GM19438 (cell line): Measurements from ENCODE around the gene ATOH1.

Experiments used
- ATAC-seq: cut with Tn5 transposase; IDR thresholded peaks from one replicate; pipeline ENCODE4 v1.9.1; 2021; ENCODE audit warnings: low read depth; ENCODE audit not compliant: unreplicated experiment

The ATOH1 gene

DNA sequence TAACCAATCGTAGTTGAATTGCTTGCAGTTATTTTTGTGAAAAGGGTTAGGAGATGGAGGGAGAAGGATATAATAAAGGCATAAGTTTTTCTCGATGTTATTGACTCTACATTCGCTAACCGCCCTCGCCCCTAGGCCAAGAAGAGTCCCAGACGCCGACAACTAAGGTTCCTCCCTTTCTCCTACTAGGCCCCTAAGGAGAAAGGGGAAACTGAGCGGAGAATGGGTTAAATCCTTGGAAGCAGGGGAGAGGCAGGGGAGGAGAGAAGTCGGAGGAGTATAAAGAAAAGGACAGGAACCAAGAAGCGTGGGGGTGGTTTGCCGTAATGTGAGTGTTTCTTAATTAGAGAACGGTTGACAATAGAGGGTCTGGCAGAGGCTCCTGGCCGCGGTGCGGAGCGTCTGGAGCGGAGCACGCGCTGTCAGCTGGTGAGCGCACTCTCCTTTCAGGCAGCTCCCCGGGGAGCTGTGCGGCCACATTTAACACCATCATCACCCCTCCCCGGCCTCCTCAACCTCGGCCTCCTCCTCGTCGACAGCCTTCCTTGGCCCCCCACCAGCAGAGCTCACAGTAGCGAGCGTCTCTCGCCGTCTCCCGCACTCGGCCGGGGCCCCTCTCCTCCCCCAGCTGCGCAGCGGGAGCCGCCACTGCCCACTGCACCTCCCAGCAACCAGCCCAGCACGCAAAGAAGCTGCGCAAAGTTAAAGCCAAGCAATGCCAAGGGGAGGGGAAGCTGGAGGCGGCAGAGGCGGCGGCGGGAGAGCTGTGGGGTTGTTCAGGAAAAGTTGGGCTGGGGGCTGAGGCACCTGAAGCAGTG, 5.9 kb downstream of the ATOH1 start:
- ATAC-seq: no peak

DNA sequence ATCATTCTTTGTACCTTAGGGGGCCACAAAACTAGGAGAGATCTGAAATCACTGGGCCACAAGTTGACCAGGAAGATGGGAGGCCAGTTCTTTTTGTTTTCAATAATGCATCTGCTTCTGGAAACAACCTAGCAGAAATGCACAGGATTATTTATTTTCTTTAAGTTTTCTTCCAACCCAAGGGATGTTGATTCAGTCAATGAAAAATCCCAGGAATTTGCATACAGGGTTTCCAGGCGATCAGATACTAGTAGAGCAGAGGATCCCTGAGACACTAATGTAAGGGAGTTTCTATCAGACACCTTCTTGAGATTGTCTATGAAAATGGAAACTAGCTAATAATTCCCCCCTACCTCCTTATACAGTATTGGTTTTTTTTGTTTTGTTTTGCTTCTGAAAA, 7.4 kb downstream of the ATOH1 start:
- ATAC-seq: no peak

DNA sequence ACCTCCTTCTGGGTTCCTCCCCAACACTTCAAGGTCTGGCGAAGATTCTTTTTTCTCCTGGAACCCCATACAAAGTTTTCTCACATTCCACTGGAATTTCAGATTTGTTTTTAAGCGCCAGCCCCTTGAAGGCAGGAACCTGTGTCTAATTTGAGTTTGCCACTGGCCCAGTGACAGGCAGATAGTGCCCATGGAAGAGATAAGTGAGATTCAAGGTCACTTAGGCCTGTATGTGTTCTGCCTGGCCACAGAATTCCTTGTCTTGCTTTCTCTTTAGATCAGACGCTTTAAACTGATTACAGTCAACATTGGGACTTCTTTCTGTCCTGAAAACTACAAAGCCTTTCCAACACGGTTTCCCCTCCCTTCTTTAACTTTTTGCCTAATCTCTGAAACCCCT, 11.2 kb downstream of the ATOH1 start:
- no peak for ATAC-seq

DNA sequence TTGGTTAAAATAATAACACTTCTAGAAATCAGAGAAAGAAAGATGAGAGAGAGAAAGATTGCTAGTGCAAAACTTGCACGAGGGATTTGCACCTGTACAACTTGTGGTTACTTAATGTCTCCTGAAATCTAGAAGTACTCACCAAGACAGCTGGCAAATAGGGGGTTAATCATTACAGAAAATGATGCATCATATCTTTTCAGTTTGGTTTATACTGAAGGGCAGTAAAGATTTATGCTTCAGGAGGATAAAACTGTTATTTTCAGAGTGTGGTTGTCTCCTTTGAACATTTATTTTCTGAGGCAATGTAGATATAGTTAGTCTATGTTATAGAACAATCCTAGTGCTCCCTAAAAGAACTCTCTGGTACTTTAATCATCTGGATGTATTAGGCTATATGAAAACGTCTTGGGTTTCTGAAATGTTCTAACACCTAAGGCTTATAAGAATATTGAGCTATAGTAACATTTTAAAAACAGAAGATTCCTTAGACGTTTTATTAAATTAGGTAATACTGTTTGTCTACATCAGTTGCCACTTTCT, 13.3 kb downstream of the ATOH1 start:
- peak; percentile 54 for ATAC-seq

DNA sequence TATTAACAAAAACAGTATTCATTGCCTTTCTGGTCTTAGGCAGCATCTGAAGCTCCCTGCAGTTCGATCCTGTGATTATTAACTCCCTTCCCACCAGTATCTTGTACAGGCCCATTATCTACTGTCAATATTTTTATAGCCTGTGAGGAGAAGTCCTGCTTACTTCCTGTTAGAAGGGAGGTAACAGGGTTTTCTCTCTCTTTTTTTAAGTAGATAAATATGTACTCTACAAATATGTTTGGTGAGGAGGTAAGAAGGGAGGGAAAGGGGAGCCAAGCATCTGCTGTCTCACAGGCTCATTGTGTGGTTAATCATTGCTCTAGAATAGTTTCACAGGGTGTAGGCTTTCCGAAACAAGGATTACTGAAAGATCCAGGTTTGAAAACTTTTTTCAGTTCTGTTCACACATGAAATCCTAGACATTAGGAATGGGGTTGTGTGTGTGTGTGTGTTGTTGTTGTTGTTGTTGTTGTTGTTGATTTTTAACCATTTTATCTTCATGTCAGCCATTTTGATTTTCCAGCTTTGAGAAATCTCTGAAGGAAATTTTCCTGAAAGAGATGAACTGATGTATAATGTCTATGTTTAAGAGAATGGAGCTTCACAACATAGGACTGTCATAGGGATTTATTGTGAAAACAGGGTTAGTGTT, 14.2 kb downstream of the ATOH1 start:
- peak; percentile 72 for ATAC-seq

DNA sequence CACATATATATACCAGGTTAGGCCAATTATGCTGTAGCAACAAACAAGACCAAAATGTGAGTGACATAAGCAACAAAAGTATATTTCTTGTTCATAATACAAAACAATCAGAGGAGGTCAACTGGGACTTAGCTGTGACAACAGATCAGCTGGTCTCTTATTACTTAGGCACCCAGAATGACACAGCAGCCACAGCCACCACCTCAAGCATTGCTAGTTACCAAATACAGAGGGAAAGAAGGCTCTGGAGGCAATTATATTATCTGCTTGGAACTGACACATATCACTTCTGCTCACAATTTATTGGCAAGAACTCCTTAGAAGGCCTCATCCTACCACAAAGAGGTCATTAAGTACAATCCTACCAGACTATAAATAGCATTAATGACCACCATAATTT, 15.2 kb downstream of the ATOH1 start:
- no peak for ATAC-seq

DNA sequence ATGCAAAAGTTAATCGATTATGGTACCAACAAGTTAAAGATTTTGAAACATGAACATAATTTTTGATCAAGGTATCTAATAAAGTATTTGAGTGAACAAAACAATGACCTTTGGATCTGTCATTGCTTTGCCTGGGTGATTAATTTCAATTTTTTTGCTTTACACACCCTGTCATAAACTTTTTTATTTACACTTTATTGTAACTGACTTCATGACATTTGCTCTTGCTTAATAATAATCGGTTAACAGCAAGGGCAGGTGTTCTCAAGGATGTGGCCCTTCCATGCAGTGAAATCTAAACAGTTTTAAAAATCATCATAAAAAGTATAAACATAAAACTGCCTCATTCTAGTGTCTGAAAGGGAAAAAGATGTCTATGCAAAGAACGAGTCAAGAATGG, 24.1 kb downstream of the ATOH1 start:
- ATAC-seq: no peak

DNA sequence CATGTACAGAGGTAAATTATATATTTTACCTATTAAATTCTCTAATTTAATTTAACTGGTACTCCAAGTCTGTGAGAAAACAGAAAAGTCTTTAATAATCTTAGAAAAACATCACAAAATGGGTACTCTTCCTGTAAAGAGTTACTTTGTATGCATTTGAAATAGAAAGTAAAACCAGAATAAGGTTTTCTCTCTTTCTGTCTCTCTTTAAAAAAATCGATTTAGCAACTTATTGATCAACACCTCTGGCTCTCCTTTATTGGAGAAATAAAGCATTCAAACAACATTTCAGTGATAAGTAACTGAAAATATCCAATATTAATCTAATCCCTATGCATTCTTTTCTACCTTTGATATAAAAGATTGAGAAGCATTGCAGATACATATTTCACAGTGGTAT, 27.4 kb downstream of the ATOH1 start:
- ATAC-seq: no peak

DNA sequence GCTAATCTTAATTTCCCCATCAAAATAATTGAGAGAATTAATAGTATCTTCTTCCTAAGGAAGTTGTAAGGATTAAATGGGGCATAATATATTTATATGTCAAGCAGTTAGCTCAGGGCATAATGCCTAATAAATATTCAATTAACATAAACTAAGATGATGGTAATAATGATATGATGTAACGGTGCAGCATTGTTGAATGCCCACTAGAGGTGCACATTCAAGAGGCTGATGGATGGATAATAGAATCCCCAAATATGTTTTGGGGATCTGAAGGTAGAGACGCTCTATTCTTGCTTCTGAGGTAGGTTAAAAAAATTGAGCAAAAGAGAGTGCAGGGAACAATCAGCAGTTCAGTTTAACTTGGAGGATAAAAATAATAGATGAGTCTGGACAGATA, 37.1 kb downstream of the ATOH1 start:
- no peak for ATAC-seq

DNA sequence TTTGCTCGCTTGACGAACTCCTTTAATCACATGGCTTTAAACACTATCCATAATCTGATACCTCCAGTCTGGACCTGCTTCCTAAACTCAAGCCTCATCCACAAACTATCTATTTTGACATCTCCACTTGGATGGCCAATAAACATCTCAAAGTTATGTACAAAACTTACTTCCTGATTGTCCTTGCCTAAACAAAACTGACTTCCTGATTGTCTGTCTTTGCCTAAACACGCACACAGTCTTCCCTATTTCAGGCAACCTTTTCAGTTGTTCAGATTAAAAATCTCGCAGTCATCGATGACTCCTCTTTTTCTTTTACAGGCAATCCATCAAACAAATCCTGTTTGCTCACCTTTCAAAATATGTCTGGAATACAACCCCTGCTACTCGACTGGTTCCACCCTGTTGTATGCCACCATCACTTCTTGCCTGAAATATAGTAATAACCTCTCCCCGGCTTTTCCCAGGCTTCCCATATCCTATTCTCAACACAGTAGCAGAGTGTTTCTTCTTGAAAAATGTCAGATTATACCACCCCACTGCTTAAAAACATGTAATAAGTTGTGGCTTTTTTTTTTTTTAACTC, 39.0 kb downstream of the ATOH1 start:
- no peak for ATAC-seq

DNA sequence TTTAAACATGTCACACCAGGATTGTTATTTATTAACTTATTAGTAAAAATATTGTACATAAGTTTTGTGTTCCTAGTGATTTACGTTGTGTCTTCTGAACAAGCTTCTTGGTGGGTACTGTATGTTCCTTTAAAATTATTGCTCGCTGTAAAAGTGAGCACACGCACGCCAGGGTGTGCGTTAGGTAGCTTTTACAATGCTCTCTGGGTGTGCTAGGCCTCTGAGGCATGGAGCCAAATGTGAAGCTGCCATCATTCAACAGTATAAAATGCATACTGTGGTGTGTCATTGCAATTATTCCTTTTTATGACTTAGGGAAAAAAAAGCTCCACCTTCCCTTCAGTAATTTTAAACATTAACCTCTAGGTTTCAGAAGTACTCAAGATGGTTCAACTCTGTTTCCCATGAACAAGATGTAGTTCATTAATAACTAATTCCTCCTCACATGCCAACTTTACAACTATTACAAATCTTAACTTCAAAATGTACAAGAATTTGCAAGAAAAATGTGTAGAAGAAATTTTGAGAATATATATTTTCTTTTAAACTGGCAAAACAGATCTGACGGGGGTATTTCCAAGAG, 42.4 kb downstream of the ATOH1 start:
- peak; percentile 58 for ATAC-seq

DNA sequence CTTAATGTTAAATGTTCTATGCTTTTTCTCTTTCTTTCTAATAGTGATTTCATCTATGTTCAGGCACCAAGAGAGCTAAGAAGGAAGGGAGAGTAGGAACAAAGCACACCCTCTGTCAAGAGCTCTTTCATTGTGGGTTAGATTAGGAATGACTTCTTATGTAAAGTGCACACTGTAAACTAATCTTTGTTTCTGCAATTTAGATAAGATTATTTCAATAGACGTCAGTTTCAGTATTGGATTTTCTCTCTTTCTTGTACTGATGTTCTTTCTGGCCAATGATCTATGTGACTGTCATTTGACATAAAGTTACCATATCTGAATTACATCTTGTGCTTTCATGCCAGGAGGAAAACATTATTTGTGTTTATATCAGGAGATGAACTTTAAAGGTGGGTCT, 48.2 kb downstream of the ATOH1 start:
- no peak for ATAC-seq

DNA sequence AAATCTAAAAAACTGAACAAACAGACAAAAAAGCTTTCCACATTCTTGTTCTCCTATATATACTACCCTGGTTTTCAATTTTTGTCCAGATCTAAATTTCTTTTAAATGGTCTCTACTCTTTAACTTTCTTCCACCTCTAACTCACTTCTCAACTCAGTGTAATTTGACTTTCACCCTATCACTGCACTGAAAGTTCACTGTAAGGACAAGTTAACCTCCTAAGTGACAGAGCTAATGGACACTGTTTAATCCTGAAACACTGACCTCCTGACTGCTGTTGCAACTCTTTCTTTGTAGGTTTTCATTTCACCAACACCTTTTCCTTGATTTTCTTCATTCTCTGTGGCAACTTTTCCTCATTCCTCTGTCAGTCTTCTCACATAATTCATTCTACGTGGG, 50.0 kb downstream of the ATOH1 start:
- ATAC-seq: no peak

DNA sequence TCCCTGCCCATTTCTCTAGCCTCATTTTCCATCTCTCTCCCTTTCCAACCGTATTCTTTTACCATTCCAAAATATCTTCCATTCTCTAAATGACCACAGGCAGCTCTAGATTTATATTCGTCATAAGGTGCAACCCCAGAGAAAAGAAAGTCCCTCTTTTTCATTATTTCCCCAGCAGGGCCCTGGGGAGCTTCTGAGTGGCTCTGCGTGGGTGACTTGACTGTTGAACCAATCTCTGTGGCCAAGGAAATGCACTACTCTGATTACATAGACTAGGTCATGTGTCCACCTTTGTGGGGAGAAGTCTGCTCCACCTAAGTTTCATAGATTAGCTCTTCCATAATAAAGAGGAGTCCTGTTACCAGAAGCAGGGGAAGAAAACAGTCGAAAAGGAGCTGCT, 51.4 kb downstream of the ATOH1 start:
- ATAC-seq: no peak
